ENCODE data around the gene RASA2.

Gene RASA2

DNA sequence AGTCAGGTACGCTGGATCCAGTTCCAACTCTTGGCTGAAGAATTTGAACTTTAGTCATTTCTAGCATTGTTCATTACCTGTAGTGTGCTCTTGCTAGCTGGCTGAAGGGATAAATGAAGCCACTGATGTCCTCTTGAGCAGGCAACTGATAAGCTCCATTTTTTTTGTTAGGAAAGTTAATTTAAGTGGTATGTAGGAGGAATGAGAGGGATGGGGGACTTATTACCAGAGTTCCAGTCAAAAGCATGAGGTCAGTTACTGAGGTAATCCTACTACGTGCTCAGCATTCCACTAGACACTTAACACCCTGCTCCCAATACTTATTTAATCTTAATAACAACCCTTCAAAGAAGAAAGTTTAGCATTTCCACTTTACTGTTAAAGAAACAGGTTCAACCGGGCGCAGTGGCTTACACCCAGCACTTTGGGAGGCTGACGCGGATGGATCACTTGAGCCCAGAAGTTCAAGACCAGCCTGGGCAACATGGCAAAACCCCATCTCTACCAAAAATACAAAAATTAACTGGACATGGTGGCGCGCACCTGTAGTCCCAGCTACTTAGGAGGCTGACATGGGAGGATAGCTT is 2.0 kb upstream of the RASA2 start:
- TF ChIP-seq, protein P1, sequence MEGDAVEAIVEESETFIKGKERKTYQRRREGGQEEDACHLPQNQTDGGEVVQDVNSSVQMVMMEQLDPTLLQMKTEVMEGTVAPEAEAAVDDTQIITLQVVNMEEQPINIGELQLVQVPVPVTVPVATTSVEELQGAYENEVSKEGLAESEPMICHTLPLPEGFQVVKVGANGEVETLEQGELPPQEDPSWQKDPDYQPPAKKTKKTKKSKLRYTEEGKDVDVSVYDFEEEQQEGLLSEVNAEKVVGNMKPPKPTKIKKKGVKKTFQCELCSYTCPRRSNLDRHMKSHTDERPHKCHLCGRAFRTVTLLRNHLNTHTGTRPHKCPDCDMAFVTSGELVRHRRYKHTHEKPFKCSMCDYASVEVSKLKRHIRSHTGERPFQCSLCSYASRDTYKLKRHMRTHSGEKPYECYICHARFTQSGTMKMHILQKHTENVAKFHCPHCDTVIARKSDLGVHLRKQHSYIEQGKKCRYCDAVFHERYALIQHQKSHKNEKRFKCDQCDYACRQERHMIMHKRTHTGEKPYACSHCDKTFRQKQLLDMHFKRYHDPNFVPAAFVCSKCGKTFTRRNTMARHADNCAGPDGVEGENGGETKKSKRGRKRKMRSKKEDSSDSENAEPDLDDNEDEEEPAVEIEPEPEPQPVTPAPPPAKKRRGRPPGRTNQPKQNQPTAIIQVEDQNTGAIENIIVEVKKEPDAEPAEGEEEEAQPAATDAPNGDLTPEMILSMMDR (conservative IDR thresholded peaks at IDR 0.05; ENCODE audit: low read depth, low read length): no peak
- H3K9ac ChIP-seq: no peak overlapping the region

DNA sequence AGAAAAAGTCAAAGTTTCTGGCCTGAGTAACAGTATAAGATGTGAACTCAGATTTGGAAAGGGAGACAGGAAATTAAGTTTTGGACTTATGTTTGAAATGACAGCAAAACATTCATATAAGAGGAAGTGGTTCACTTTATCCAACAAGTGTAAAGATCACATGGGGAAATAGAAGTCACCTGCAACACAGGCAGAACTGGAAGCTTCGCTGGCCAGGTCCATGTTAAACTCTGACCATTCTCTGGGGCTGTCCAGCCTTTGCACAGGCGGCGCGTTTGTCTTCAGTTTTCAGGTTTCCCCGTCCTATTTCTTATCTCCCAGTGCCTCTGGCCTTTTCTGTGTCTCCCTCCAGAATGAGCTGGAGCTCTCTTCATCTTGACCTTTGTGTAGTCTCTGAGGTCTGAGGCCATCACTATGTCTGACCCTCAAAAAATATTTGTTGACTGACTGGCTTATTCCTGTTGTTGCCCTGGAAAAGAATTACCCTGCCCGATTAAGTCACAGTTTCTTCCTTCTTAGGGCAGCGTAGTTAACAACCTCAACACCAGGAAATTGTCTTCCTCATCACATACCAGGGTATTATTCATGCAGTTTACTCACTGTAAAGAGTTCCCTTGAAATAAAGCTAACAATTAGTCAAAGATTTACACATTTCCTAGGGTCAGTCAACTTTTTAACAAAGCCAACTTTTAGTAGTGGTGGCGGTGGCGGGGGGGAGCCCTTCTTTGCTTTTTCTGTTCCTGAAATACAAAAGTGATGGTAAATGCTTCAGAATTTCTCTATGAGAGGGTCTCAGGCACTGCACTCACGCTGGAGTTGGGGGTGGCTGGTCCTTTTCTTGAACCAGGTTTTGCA is 959 bp upstream of the RASA2 start:
- Histone ChIP-seq H3K4me2 (peak overlapping the region; percentile 79), H4K20me1 (ENCODE audit: insufficient read depth) (no peaks in the 10 kb centered on the region), H3K36me3 (ENCODE audit: insufficient read depth) (no peaks in the 10 kb centered on the region), H3K27ac (no peak overlapping the region), H3K4me1 (ENCODE audit: low read depth, poor library complexity, severe bottlenecking) (peaks cover 30% of the 10 kb centered on the region), H2AFZ (ENCODE audit: low read depth) (no peak overlapping the region; the same call in 1 of the 2 replicates), H3K9ac (no peak overlapping the region), H3K79me2 (ENCODE audit: insufficient read depth, low read depth) (peaks cover 28% of the 10 kb centered on the region), H3K27me3 (ENCODE audit: insufficient read depth, low read depth) (no peaks in the 10 kb centered on the region), H3K4me3 (IDR thresholded peaks at IDR 0.05; ENCODE audit: insufficient read depth, low read depth, low read length) (peak overlapping the region; percentile 4)
- TF ChIP-seq, protein P1 (conservative IDR thresholded peaks at IDR 0.05; ENCODE audit: low read depth, low read length): no peak

More for the DNA sequence above, 2.0 kb upstream of the RASA2 start:
- Histone ChIP-seq H3K4me1 (ENCODE audit: low read depth, poor library complexity, severe bottlenecking) (peaks cover 19% of the 10 kb centered on the region), H2AFZ (ENCODE audit: low read depth) (no peak overlapping the region), H3K4me2 (no peak overlapping the region), H3K79me2 (ENCODE audit: insufficient read depth, low read depth) (peaks cover 17% of the 10 kb centered on the region; the same call in 1 of the 2 replicates), H3K4me3 (IDR thresholded peaks at IDR 0.05; ENCODE audit: insufficient read depth, low read depth, low read length) (no peak overlapping the region), H3K36me3 (ENCODE audit: insufficient read depth) (no peaks in the 10 kb centered on the region), H3K27ac (no peak overlapping the region), H4K20me1 (ENCODE audit: insufficient read depth) (no peaks in the 10 kb centered on the region), H3K27me3 (ENCODE audit: insufficient read depth, low read depth) (no peaks in the 10 kb centered on the region)

DNA sequence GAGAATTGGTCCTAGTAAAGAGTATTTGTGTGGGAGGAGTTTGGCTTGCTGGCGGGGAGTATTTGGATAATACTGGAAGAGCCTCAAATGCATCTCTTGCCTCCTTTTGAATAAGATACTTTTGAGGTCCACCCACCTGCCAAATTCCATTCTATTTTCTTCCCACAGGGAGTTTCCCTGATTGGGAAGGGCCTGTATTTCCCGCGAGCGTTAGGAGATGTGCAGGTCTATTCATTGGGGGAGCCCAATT is 406 bp upstream of the RASA2 start:
- Histone ChIP-seq H3K36me3 (ENCODE audit: insufficient read depth) (no peaks in the 10 kb centered on the region), H3K4me2 (peak overlapping the region; percentile 79), H4K20me1 (ENCODE audit: insufficient read depth) (0 out of 2 replicates have a peak, but pooled peaks cover 1% of the 10 kb centered on the region), H3K9ac (no peak overlapping the region), H3K79me2 (ENCODE audit: insufficient read depth, low read depth) (peaks cover 34% of the 10 kb centered on the region), H3K4me3 (IDR thresholded peaks at IDR 0.05; ENCODE audit: insufficient read depth, low read depth, low read length) (peak overlapping the region; percentile 4), H3K27ac (no peak overlapping the region), H3K4me1 (ENCODE audit: low read depth, poor library complexity, severe bottlenecking) (peaks cover 35% of the 10 kb centered on the region), H3K27me3 (ENCODE audit: insufficient read depth, low read depth) (no peaks in the 10 kb centered on the region), H2AFZ (ENCODE audit: low read depth) (peak overlapping the region; percentile 72)
- TF ChIP-seq, protein P1 (conservative IDR thresholded peaks at IDR 0.05; ENCODE audit: low read depth, low read length): no peak

DNA sequence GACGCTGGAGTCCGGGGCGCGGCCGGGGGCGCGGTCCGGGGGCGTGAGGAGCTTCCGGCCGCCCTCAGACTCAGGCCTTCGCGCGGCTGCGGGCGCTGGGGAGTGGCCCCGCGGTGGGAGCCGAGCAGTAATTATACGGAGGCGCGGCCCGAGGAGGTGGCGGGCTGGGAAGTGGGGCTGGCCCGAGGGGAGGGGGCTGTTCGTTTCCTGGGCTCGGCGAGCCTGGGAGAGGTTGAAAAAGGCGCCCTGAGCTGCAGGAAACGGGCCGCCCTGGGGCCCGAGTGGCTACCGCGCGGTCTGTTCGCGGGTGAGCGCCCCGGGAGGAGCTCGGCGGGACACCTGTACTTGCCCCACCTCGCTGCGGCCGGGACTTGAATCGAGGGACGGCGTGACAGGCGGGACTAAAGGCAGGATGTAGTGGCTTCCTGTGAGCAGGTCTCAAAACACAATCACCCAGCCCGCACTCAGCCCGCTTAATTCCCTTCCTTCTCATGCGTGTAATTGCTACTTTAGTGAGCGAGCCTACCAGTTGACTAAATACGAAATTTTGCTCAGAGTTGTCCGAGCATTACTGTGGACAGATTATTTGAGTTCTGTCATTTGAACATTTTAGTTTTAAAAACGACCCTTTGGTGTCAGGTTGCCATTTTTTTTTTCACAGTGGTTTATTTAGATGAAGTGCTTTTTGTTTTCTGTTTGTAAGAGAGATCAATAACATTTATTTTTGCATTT is 860 bp downstream of the RASA2 start:
- no peaks in the 10 kb centered on the region for H3K36me3 ChIP-seq (ENCODE audit: insufficient read depth)
- peak overlapping the region; percentile 89 for H3K4me2 ChIP-seq
- H3K79me2 ChIP-seq (ENCODE audit: insufficient read depth, low read depth): peaks cover 46% of the 10 kb centered on the region
- H3K27ac ChIP-seq: peak overlapping the region; percentile 81
- H3K4me1 ChIP-seq (ENCODE audit: low read depth, poor library complexity, severe bottlenecking): peaks cover 48% of the 10 kb centered on the region
- H3K4me3 ChIP-seq (IDR thresholded peaks at IDR 0.05; ENCODE audit: insufficient read depth, low read depth, low read length): peak overlapping the region; percentile 93
- TF ChIP-seq, protein P1 (conservative IDR thresholded peaks at IDR 0.05; ENCODE audit: low read depth, low read length): no peak
- H2AFZ ChIP-seq (ENCODE audit: low read depth): peak overlapping the region; percentile 78
- 0 out of 2 replicates have a peak, but pooled peaks cover 4% of the 10 kb centered on the region for H4K20me1 ChIP-seq (ENCODE audit: insufficient read depth)
- peak overlapping the region; percentile 91 for H3K9ac ChIP-seq
- no peaks in the 10 kb centered on the region for H3K27me3 ChIP-seq (ENCODE audit: insufficient read depth, low read depth)
